ENCODE data around the gene NDUFS8.

- TF ChIP-seq, protein P1, sequence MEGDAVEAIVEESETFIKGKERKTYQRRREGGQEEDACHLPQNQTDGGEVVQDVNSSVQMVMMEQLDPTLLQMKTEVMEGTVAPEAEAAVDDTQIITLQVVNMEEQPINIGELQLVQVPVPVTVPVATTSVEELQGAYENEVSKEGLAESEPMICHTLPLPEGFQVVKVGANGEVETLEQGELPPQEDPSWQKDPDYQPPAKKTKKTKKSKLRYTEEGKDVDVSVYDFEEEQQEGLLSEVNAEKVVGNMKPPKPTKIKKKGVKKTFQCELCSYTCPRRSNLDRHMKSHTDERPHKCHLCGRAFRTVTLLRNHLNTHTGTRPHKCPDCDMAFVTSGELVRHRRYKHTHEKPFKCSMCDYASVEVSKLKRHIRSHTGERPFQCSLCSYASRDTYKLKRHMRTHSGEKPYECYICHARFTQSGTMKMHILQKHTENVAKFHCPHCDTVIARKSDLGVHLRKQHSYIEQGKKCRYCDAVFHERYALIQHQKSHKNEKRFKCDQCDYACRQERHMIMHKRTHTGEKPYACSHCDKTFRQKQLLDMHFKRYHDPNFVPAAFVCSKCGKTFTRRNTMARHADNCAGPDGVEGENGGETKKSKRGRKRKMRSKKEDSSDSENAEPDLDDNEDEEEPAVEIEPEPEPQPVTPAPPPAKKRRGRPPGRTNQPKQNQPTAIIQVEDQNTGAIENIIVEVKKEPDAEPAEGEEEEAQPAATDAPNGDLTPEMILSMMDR (conservative IDR thresholded peaks at IDR 0.05; ENCODE audit: low read length) = no peak
- no peak for TF ChIP-seq EZH2phosphoT487 (IDR thresholded peaks at IDR 0.05; ENCODE audit: borderline replicate concordance)
Measured at GRCh38 chr11:68036141-68036716, 5.7 kb downstream of the NDUFS8 start.
